ENCODE measurements around the gene ITGB1BP2.
"Not testable (repeated sequence)": the region's sequence is repeated elsewhere in the genome, so short reads cannot be mapped to it uniquely, and the experiment has no call there.

Gene ITGB1BP2

GRCh38 chrX:71269801-71270395 is 31.7 kb upstream of the ITGB1BP2 start:
- in situ Hi-C loops (cut with HindIII; ENCODE audit: low sequenced_read_pairs), result no loop called here
- TF ChIP-seq CTCF (IDR thresholded peaks at IDR 0.05; ENCODE audit: low read depth, low read length, missing control alignments), result no peak
- no peak overlapping the region for H3K4me3 ChIP-seq (ENCODE audit: low read depth, low read length)
- no peak for DNase-seq (ENCODE audit: low read depth)

- H3K4me3 ChIP-seq (ENCODE audit: low read depth, low read length); DNase-seq (ENCODE audit: low read depth); in situ Hi-C loops (cut with HindIII; ENCODE audit: low sequenced_read_pairs): not testable (repeated sequence)
Observed at GRCh38 chrX:71272313-71272712, 29.2 kb upstream of the ITGB1BP2 start.

GRCh38 chrX:71281300-71281699 is 20.2 kb upstream of the ITGB1BP2 start:
- in situ Hi-C loops (cut with HindIII; ENCODE audit: low sequenced_read_pairs); DNase-seq (ENCODE audit: low read depth): not testable (repeated sequence)

GRCh38 chrX:71282514-71283402 is 18.8 kb upstream of the ITGB1BP2 start:
- DNase-seq (ENCODE audit: low read depth), result peak; percentile 1
- no peak for TF ChIP-seq CTCF (IDR thresholded peaks at IDR 0.05; ENCODE audit: low read depth, low read length, missing control alignments)
- H3K4me3 ChIP-seq (ENCODE audit: low read depth, low read length), result peak overlapping the region; percentile 58
- in situ Hi-C loops (cut with HindIII; ENCODE audit: low sequenced_read_pairs), result no loop called here

More at GRCh38 chrX:71281300-71281699, 20.2 kb upstream of the ITGB1BP2 start:
- H3K4me3 ChIP-seq (ENCODE audit: low read depth, low read length), result not testable (repeated sequence)

GRCh38 chrX:71283403-71284143 is 18.0 kb upstream of the ITGB1BP2 start, which contains the start of gene NONO:
Gene NONO, plus strand, starts transcription at chrX:71283635. Its CDS starts 7,003 bp downstream, at chrX:71290638.
- TF ChIP-seq CTCF (IDR thresholded peaks at IDR 0.05; ENCODE audit: low read depth, low read length, missing control alignments), result peak; percentile 19
- peak within 1 kb of the TSS; percentile 58 for H3K4me3 ChIP-seq (ENCODE audit: low read depth, low read length)
- in situ Hi-C loops (cut with HindIII; ENCODE audit: low sequenced_read_pairs), result no loop called here
- peak; percentile 97 for DNase-seq (ENCODE audit: low read depth)

GRCh38 chrX:71285929-71286328 is 15.6 kb upstream of the ITGB1BP2 start:
- DNase-seq (ENCODE audit: low read depth), result no peak
- H3K4me3 ChIP-seq (ENCODE audit: low read depth, low read length), result peak overlapping the region; percentile 58
- TF ChIP-seq CTCF (IDR thresholded peaks at IDR 0.05; ENCODE audit: low read depth, low read length, missing control alignments), result no peak
- in situ Hi-C loops (cut with HindIII; ENCODE audit: low sequenced_read_pairs), result no loop called here

GRCh38 chrX:71291381-71291780 is 10.2 kb upstream of the ITGB1BP2 start:
- no peak for DNase-seq (ENCODE audit: low read depth)
- no peak for TF ChIP-seq CTCF (IDR thresholded peaks at IDR 0.05; ENCODE audit: low read depth, low read length, missing control alignments)
- no peak overlapping the region for H3K4me3 ChIP-seq (ENCODE audit: low read depth, low read length)
- in situ Hi-C loops (cut with HindIII; ENCODE audit: low sequenced_read_pairs), result no loop called here
